ENCODE measurements around the gene STK32C. TPM values are rescaled to one million over a fixed set of nuclear protein-coding genes. Genes with fewer than 3 reads are reported as not detected.

Gene STK32C
- total RNA-seq, 1 donor from 2014 or later: 13.8 TPM

- H3K27me3 Mint-ChIP-seq: no peaks in the 10 kb centered on the region
- TF ChIP-seq, protein P1, sequence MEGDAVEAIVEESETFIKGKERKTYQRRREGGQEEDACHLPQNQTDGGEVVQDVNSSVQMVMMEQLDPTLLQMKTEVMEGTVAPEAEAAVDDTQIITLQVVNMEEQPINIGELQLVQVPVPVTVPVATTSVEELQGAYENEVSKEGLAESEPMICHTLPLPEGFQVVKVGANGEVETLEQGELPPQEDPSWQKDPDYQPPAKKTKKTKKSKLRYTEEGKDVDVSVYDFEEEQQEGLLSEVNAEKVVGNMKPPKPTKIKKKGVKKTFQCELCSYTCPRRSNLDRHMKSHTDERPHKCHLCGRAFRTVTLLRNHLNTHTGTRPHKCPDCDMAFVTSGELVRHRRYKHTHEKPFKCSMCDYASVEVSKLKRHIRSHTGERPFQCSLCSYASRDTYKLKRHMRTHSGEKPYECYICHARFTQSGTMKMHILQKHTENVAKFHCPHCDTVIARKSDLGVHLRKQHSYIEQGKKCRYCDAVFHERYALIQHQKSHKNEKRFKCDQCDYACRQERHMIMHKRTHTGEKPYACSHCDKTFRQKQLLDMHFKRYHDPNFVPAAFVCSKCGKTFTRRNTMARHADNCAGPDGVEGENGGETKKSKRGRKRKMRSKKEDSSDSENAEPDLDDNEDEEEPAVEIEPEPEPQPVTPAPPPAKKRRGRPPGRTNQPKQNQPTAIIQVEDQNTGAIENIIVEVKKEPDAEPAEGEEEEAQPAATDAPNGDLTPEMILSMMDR (IDR thresholded peaks at IDR 0.05): no peak
- POLR2A ChIA-PET: no interaction called here
- DNase-seq: no peak
- no peak overlapping the region for H3K27ac Mint-ChIP-seq
- H3K4me3 Mint-ChIP-seq: no peak overlapping the region
- H3K4me1 Mint-ChIP-seq: no peaks in the 10 kb centered on the region
- ATAC-seq (ENCODE audit: low read depth): no peak
- H3K9me3 Mint-ChIP-seq: peaks cover 3% of the 10 kb centered on the region
- CTCF ChIA-PET: no interaction called here
- intact Hi-C loops (cut with micrococcal nuclease): no loop called here
- no peaks in the 10 kb centered on the region for H3K36me3 Mint-ChIP-seq (ENCODE audit: low read depth)
Observed at GRCh38 chr10:132314336-132314735, 6.6 kb upstream of the STK32C start.

GRCh38 chr10:132313865-132314264 lies 6.1 kb upstream of the STK32C start:
- Mint-ChIP-seq H3K36me3 (ENCODE audit: low read depth) (no peaks in the 10 kb centered on the region), H3K9me3 (peaks cover 3% of the 10 kb centered on the region), H3K4me1 (peaks cover 2% of the 10 kb centered on the region), H3K4me3 (no peak overlapping the region), H3K27me3 (no peaks in the 10 kb centered on the region), H3K27ac (no peak overlapping the region)
- intact Hi-C loops (cut with micrococcal nuclease): no loop called here
- ChIA-PET CTCF (no interaction called here), POLR2A (no interaction called here)
- ATAC-seq (ENCODE audit: low read depth): no peak
- no peak for DNase-seq
- TF ChIP-seq, protein P1 (IDR thresholded peaks at IDR 0.05): no peak

DNA sequence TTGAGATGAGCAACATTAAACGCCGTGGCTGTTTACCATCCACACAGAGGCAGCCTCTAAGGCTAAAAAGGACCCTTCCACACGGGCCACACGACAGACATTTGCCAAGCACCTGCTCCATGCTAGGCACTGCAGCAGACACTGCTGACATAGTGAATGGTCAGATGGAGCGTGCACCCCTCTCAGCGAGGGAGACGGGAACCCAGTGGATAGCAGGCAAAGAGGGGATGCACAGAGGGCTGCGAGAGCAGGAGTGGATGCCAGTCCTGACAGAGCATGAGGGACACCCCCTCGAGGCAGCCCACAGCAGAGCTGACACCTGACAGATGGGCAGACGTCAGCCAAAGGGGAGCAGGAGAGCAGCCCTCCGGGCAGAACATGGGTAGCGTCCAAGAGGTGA lies 5.6 kb upstream of the STK32C start:
- ATAC-seq (ENCODE audit: low read depth) (no peak), DNase-seq (no peak)
- no peaks in the 10 kb centered on the region for H3K27me3 Mint-ChIP-seq
- intact Hi-C loops (cut with micrococcal nuclease): no loop called here
- ChIA-PET POLR2A (no interaction called here), CTCF (no interaction called here)
- H3K27ac Mint-ChIP-seq: no peak overlapping the region
- H3K4me3 Mint-ChIP-seq: no peak overlapping the region
- H3K9me3 Mint-ChIP-seq: peaks cover 3% of the 10 kb centered on the region
- H3K36me3 Mint-ChIP-seq (ENCODE audit: low read depth): no peaks in the 10 kb centered on the region
- H3K4me1 Mint-ChIP-seq: peaks cover 2% of the 10 kb centered on the region
- TF ChIP-seq, protein P1 (IDR thresholded peaks at IDR 0.05): no peak

DNA sequence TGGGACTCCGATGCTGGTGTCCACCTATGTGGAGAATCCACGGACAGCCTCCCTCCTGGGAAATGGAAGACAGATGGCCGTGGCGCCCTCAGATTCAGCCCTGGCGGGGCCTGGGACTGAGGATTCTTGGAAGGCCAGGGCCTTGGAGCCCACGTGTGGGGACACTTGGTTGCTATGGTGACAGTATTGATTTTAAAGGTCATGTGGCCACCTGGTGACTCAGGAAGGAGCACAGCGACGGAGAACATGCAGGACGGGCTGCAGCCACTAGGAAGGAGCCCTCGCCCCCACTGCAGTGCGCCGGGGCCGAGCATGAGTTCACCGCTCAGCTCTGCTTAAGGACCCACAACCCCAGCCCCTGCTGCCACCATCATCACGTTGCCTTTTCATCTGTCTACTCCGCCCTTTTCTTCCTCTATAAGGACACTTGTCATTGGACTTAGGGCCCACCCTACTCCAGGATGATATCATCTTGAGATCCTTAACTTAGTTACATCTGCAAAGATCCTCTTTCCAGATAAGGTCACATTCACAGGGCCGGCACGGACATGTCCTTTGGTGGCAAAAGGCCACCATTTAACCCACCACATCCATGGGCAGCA lies 3.7 kb upstream of the STK32C start:
- ATAC-seq (ENCODE audit: low read depth) (no peak), DNase-seq (no peak)
- TF ChIP-seq, protein P1 (IDR thresholded peaks at IDR 0.05): no peak
- POLR2A ChIA-PET: no interaction called here
- Mint-ChIP-seq H3K9me3 (peaks cover 3% of the 10 kb centered on the region), H3K27ac (no peak overlapping the region), H3K4me3 (no peak overlapping the region), H3K27me3 (peaks cover 1% of the 10 kb centered on the region), H3K36me3 (ENCODE audit: low read depth) (no peaks in the 10 kb centered on the region), H3K4me1 (peaks cover 7% of the 10 kb centered on the region)
- CTCF ChIA-PET: no interaction called here
- intact Hi-C loops (cut with micrococcal nuclease): no loop called here

- Mint-ChIP-seq H3K9me3 (peaks cover 3% of the 10 kb centered on the region), H3K36me3 (ENCODE audit: low read depth) (no peaks in the 10 kb centered on the region), H3K27me3 (peaks cover 8% of the 10 kb centered on the region), H3K4me1 (peaks cover 11% of the 10 kb centered on the region), H3K4me3 (no peak overlapping the region), H3K27ac (no peak overlapping the region)
- intact Hi-C loops (cut with micrococcal nuclease): no loop called here
- ATAC-seq (ENCODE audit: low read depth) (no peak), DNase-seq (no peak)
- TF ChIP-seq, protein P1 (IDR thresholded peaks at IDR 0.05): no peak
- POLR2A ChIA-PET: no interaction called here
- CTCF ChIA-PET: no interaction called here
Observed at GRCh38 chr10:132310701-132311337, 3.1 kb upstream of the STK32C start.
